Measurements from ENCODE around the gene ZNF14. TPM values are rescaled to one million over a fixed set of nuclear protein-coding genes. Genes with fewer than 3 reads are reported as not detected.
"Not testable (repeated sequence)": the region's sequence is repeated elsewhere in the genome, so short reads cannot be mapped to it uniquely, and the experiment has no call there.

ZNF14 gene
- 1 to 10 TPM; 1.1 to 9.1 (median 2.0) TPM for polyA plus RNA-seq
- long read RNA-seq, donor 1, partial matches to known transcripts, result 0 of 3 reads
- long read RNA-seq, donor 1, other reads (novel, unspliced or antisense), result 0 of 3 reads
- long read RNA-seq, donor 2, partial matches to known transcripts, result 0 of 1 reads
- long read RNA-seq, donor 2, other reads (novel, unspliced or antisense), result 0 of 1 reads
- long read RNA-seq, donor 3, partial matches to known transcripts, result 0 of 1 reads
- long read RNA-seq, donor 3, other reads (novel, unspliced or antisense), result 0 of 1 reads
- long read RNA-seq, donor 4, result 0 reads
- long read RNA-seq, donor 5, result 0 reads
- long read RNA-seq, donor 6, partial matches to known transcripts, result 0 of 2 reads
- long read RNA-seq, donor 6, other reads (novel, unspliced or antisense), result 0 of 2 reads
- long read RNA-seq, donor 7, partial matches to known transcripts, result 0 of 2 reads
- long read RNA-seq, donor 7, other reads (novel, unspliced or antisense), result 0 of 2 reads
- long read RNA-seq, donor 8, result 0 reads
- long read RNA-seq, donor 9, result 0 reads
- long read RNA-seq, donor 10, partial matches to known transcripts, result 0 of 1 reads
- long read RNA-seq, donor 10, other reads (novel, unspliced or antisense), result 0 of 1 reads

DNA sequence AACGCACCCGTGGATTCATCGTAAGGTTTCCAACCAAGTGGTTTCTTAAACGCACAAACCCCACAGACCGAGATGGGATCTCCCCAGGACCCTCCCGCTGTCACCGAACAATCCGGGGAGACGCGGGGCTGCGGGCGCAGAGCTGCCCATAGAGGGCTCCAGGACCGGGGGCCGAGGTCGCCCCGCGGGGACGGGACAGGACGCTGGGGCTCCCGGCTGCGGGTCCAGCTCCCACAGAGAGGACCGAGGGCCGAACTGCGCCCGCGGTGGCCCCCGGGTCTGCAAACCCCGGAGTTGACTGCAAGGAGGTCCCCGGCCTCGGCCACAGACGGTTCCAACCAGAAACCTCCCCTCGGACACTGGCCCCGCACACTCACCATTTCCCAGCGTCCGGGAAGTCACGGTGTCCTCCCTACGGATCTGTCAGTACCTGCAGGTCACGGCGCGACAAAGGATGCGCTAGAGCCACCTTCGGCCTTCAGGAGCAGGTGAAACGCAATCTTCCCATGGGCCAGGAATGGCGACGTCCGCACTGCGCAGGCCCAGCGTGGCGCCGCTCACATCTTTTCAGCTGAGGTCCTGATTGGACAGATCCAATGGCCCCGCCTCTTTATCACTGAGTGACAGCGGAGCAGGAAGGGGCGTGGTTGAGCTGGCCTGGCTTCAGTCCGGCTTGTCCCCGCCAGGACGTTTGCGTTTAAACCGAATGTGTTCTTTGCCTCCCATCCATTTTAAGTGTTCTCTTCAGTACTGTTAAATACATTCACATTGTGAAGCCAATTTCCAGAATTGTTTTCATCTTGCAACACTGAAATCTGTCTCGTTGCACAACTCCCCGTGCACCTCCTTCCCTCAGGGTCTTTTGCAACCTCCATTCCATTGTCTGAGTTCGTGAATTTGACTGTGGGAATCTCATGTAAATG, at the start of gene ZNF14:
TSS of gene ZNF14 (minus strand) at position 534 of the 923 bp plus-strand sequence. CDS start at position 380, 154 bp downstream.
- no peak for FAIRE-seq
- WGBS, 3 donors, result 1 to 2% (median 1%) methylated on average over 57 to 61 of the region's 61 CpGs
- H3K4me1 ChIP-seq (ENCODE audit: control insufficient read depth in 3 of 3, insufficient read depth in 2 of 3, low read depth in 1 of 3, low read length in 2 of 3), result peaks cover 0 to 4% (median 0%) of the 10 kb centered on the region in 3 donors
- H3K36me3 ChIP-seq (ENCODE audit: control insufficient read depth in 3 of 3, insufficient read depth in 2 of 3, low read depth in 1 of 3, low read length in 3 of 3), result peaks cover 0 to 12% (median 0%) of the 10 kb centered on the region in 3 donors
- peak; percentile 91 to 97 for DNase-seq
- H3K9me3 ChIP-seq (ENCODE audit: control insufficient read depth in 2 of 2, insufficient read depth in 1 of 2, low read depth in 1 of 2, low read length in 1 of 2), result peaks cover 0 to 29% of the 10 kb centered on the region in 2 donors
- H3K4me3 ChIP-seq (ENCODE audit: low read depth in 1 of 3, low read length in 3 of 3), result peak within 1 kb of the TSS; percentile 68 to 98 (median 86)
- no peaks in the 10 kb centered on the region for H3K27me3 ChIP-seq (ENCODE audit: control insufficient read depth in 3 of 3, insufficient read depth in 3 of 3, low read length in 3 of 3)
- H3K27ac ChIP-seq (ENCODE audit: low read depth in 1 of 3, low read length in 2 of 3), result peak within 1 kb of the TSS; percentile 35 to 81 (median 73)

GRCh38 chr19:19781791-19782190, 48.9 kb upstream of the ZNF14 start:
- Histone ChIP-seq H3K9me3 (ENCODE audit: control insufficient read depth in 2 of 2, insufficient read depth in 1 of 2, low read depth in 1 of 2, low read length in 1 of 2) (peaks cover 0 to 37% of the 10 kb centered on the region in 2 donors), H3K36me3 (ENCODE audit: control insufficient read depth in 3 of 3, insufficient read depth in 2 of 3, low read depth in 1 of 3, low read length in 3 of 3) (peaks cover 0 to 14% (median 2%) of the 10 kb centered on the region in 3 donors)
- not testable (repeated sequence) for H3K4me3 ChIP-seq (ENCODE audit: low read depth in 1 of 3, low read length in 3 of 3); DNase-seq; FAIRE-seq; H3K4me1 ChIP-seq (ENCODE audit: control insufficient read depth in 3 of 3, insufficient read depth in 2 of 3, low read depth in 1 of 3, low read length in 2 of 3); H3K27me3 ChIP-seq (ENCODE audit: control insufficient read depth in 3 of 3, insufficient read depth in 3 of 3, low read length in 3 of 3); H3K27ac ChIP-seq (ENCODE audit: low read depth in 1 of 3, low read length in 2 of 3)
- WGBS, 3 donors, result 80 to 84% (median 81%) methylated on average over 6 of the region's 6 CpGs

DNA sequence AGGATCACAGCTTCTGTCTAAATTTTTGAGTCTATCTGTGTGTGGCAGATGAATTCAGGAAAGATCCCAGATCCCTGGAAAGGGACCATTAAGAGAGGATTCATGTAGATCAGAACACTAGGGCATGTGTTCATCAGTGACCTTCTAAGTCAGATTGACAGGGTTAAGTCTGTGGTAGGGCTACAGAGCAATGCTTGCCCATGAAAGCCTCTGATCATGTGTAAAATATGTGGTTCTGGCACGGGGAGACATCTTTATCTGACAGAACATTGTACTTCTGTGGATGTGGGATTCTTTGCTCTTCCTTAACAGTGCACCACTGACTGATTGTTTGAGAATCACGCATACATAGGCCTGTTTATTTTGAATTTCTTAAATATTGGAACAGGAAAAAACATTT, 45.8 kb upstream of the ZNF14 start:
- FAIRE-seq (no peak), DNase-seq (no peak)
- WGBS, 3 donors, result 81 to 88% (median 88%) methylated on average over 2 of the region's 2 CpGs
- no peaks in the 10 kb centered on the region for H3K27me3 ChIP-seq (ENCODE audit: control insufficient read depth in 3 of 3, insufficient read depth in 3 of 3, low read length in 3 of 3)
- H3K4me1 ChIP-seq (ENCODE audit: control insufficient read depth in 3 of 3, insufficient read depth in 2 of 3, low read depth in 1 of 3, low read length in 2 of 3), result peaks cover 4 to 6% (median 5%) of the 10 kb centered on the region in 3 donors
- H3K9me3 ChIP-seq (ENCODE audit: control insufficient read depth in 2 of 2, insufficient read depth in 1 of 2, low read depth in 1 of 2, low read length in 1 of 2), result peaks cover 0 to 16% of the 10 kb centered on the region in 2 donors
- H3K4me3 ChIP-seq (ENCODE audit: low read depth in 1 of 3, low read length in 3 of 3), result no peak overlapping the region
- H3K36me3 ChIP-seq (ENCODE audit: control insufficient read depth in 3 of 3, insufficient read depth in 2 of 3, low read depth in 1 of 3, low read length in 3 of 3), result peaks cover 0 to 4% (median 2%) of the 10 kb centered on the region in 3 donors
- no peak overlapping the region for H3K27ac ChIP-seq (ENCODE audit: low read depth in 1 of 3, low read length in 2 of 3)

DNA sequence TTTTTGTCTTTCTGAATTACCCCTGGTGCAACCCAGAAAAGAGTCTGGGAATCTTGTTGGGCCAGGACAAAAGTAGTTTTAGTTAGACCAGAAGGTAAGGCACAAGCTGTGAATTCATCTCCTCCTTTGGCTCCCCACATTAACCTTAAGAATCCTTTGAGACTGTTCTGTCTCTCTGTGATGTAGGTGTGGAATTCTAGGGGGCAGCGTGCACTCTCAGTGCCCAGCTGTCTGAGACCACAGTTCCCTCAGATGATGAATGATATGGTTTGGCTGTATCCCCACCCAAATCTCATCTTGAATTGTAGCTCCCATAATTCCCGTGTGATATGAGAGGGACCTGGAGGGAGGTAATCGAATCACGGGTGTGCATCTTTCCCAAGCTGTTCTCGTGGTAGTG, 44.8 kb upstream of the ZNF14 start:
- FAIRE-seq (no peak), DNase-seq (no peak)
- no peak overlapping the region for H3K27ac ChIP-seq (ENCODE audit: low read depth in 1 of 3, low read length in 2 of 3)
- H3K27me3 ChIP-seq (ENCODE audit: control insufficient read depth in 3 of 3, insufficient read depth in 3 of 3, low read length in 3 of 3), result no peaks in the 10 kb centered on the region
- WGBS, 3 donors, result 85 to 96% (median 91%) methylated on average over 5 of the region's 5 CpGs
- H3K4me1 ChIP-seq (ENCODE audit: control insufficient read depth in 3 of 3, insufficient read depth in 2 of 3, low read depth in 1 of 3, low read length in 2 of 3), result peaks cover 4 to 6% (median 5%) of the 10 kb centered on the region in 3 donors
- peaks cover 0 to 16% of the 10 kb centered on the region in 2 donors for H3K9me3 ChIP-seq (ENCODE audit: control insufficient read depth in 2 of 2, insufficient read depth in 1 of 2, low read depth in 1 of 2, low read length in 1 of 2)
- H3K36me3 ChIP-seq (ENCODE audit: control insufficient read depth in 3 of 3, insufficient read depth in 2 of 3, low read depth in 1 of 3, low read length in 3 of 3), result peaks cover 0 to 4% (median 2%) of the 10 kb centered on the region in 3 donors
- peak overlapping the region in 1 of 3 donors; percentile 63 for H3K4me3 ChIP-seq (ENCODE audit: low read depth in 1 of 3, low read length in 3 of 3)

GRCh38 chr19:19776206-19777008, 43.5 kb upstream of the ZNF14 start:
- no peaks in the 10 kb centered on the region for H3K27me3 ChIP-seq (ENCODE audit: control insufficient read depth in 3 of 3, insufficient read depth in 3 of 3, low read length in 3 of 3)
- H3K9me3 ChIP-seq (ENCODE audit: control insufficient read depth in 2 of 2, insufficient read depth in 1 of 2, low read depth in 1 of 2, low read length in 1 of 2), result peaks cover 0 to 11% of the 10 kb centered on the region in 2 donors
- peak; percentile 5 for FAIRE-seq
- peaks cover 4 to 6% (median 5%) of the 10 kb centered on the region in 3 donors for H3K4me1 ChIP-seq (ENCODE audit: control insufficient read depth in 3 of 3, insufficient read depth in 2 of 3, low read depth in 1 of 3, low read length in 2 of 3)
- peaks cover 0 to 2% (median 2%) of the 10 kb centered on the region in 3 donors for H3K36me3 ChIP-seq (ENCODE audit: control insufficient read depth in 3 of 3, insufficient read depth in 2 of 3, low read depth in 1 of 3, low read length in 3 of 3)
- 0 to 1% (median 1%) methylated on average over 36 of the region's 36 CpGs for WGBS, 3 donors
- H3K4me3 ChIP-seq (ENCODE audit: low read depth in 1 of 3, low read length in 3 of 3), result peak overlapping the region; percentile 46 to 63 (median 50)
- H3K27ac ChIP-seq (ENCODE audit: low read depth in 1 of 3, low read length in 2 of 3), result peak overlapping the region; percentile 49 to 96 (median 85)
- DNase-seq, result peak; percentile 98 to 99

DNA sequence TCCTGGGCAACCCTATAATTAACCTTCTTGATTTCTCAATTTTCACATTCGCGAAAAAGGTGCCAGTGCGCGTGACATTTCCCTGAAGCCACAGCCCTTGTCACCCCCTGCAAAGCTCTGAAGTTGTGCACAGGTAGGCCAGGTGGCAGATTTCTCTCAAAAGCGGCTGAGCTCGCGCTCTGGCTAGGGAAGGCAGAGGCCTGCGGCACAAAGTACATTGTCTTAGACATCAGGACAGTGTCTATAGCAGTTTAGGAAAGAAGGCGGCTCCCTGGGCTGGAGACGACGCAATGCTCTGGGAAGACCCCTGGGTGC, 42.9 kb upstream of the ZNF14 start:
- Histone ChIP-seq H3K4me3 (ENCODE audit: low read depth in 1 of 3, low read length in 3 of 3) (peak overlapping the region; percentile 46 to 63 (median 50)), H3K36me3 (ENCODE audit: control insufficient read depth in 3 of 3, insufficient read depth in 2 of 3, low read depth in 1 of 3, low read length in 3 of 3) (peaks cover 0 to 2% (median 2%) of the 10 kb centered on the region in 3 donors), H3K4me1 (ENCODE audit: control insufficient read depth in 3 of 3, insufficient read depth in 2 of 3, low read depth in 1 of 3, low read length in 2 of 3) (peaks cover 4 to 6% (median 5%) of the 10 kb centered on the region in 3 donors), H3K27me3 (ENCODE audit: control insufficient read depth in 3 of 3, insufficient read depth in 3 of 3, low read length in 3 of 3) (no peaks in the 10 kb centered on the region), H3K27ac (ENCODE audit: low read depth in 1 of 3, low read length in 2 of 3) (peak overlapping the region; percentile 49 to 96 (median 85)), H3K9me3 (ENCODE audit: control insufficient read depth in 2 of 2, insufficient read depth in 1 of 2, low read depth in 1 of 2, low read length in 1 of 2) (peaks cover 0 to 8% of the 10 kb centered on the region in 2 donors)
- FAIRE-seq (no peak), DNase-seq (no peak)
- 1 to 2% (median 2%) methylated on average over 11 of the region's 11 CpGs for WGBS, 3 donors

DNA sequence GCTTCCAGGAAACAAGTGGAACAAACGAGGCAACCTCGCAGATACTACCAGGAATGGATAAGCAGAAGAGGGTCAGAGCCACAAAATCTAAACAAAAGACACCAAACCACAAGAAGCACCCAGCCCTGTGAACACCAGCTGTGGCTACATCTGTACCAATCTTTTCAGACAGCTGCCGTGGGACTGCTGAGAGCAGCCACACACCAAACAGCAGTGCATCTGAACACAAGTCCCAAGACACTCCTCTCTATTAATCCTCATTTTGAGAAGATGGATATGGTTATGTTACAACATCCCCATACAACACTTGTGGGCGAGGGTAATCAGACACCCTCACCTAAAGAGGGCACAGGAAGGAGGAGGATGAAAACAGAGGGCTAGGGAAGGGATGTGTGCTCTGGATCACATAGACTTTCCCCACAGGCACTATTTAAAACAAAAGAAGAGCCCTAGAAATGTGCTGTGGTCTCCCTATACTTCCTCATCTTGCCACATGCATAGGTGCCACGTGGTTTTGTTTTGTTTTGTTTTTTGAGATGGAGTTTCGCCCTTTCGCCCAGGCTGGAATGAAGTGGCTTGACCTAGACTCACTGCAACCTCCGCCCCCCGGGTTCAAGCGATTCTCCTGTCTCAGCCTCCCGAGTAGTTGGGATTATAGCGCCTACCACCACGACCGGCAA, 41.6 kb upstream of the ZNF14 start:
- H3K27ac ChIP-seq (ENCODE audit: low read depth in 1 of 3, low read length in 2 of 3), result peak overlapping the region in 1 of 3 donors; percentile 48
- no peak overlapping the region for H3K4me3 ChIP-seq (ENCODE audit: low read depth in 1 of 3, low read length in 3 of 3)
- no peaks in the 10 kb centered on the region for H3K27me3 ChIP-seq (ENCODE audit: control insufficient read depth in 3 of 3, insufficient read depth in 3 of 3, low read length in 3 of 3)
- 71 to 78% (median 77%) methylated on average over 14 of the region's 14 CpGs for WGBS, 3 donors
- H3K9me3 ChIP-seq (ENCODE audit: control insufficient read depth in 2 of 2, insufficient read depth in 1 of 2, low read depth in 1 of 2, low read length in 1 of 2), result peaks cover 0 to 5% of the 10 kb centered on the region in 2 donors
- FAIRE-seq (no peak), DNase-seq (no peak)
- peaks cover 0 to 2% (median 2%) of the 10 kb centered on the region in 3 donors for H3K36me3 ChIP-seq (ENCODE audit: control insufficient read depth in 3 of 3, insufficient read depth in 2 of 3, low read depth in 1 of 3, low read length in 3 of 3)
- H3K4me1 ChIP-seq (ENCODE audit: control insufficient read depth in 3 of 3, insufficient read depth in 2 of 3, low read depth in 1 of 3, low read length in 2 of 3), result peaks cover 4 to 6% (median 5%) of the 10 kb centered on the region in 3 donors
